ENCODE results near the gene APBB1IP.

APBB1IP gene

GRCh38 chr10:26516540-26517101 lies 78.5 kb downstream of the APBB1IP start:
- no peak overlapping the region for H3K4me3 ChIP-seq (ENCODE audit: low read depth, low read length)
- H3K79me2 ChIP-seq = no peaks in the 10 kb centered on the region
- no peak overlapping the region for H3K27ac ChIP-seq
- H2AFZ ChIP-seq = no peak overlapping the region
- H3K4me2 ChIP-seq (ENCODE audit: low read length) = no peak overlapping the region
- H3K4me1 ChIP-seq = no peaks in the 10 kb centered on the region
- no peaks in the 10 kb centered on the region for H3K36me3 ChIP-seq (ENCODE audit: control insufficient read depth, insufficient read depth, low read length)
- no peak for TF ChIP-seq CTCF (IDR thresholded peaks at IDR 0.05)
- H3K27me3 ChIP-seq (ENCODE audit: control insufficient read depth, insufficient read depth, low read length) = no peaks in the 10 kb centered on the region
- no peak overlapping the region for H3K9ac ChIP-seq
- H3K9me3 ChIP-seq (ENCODE audit: control insufficient read depth, low read length) = no peaks in the 10 kb centered on the region

- Histone ChIP-seq H3K4me1 (no peaks in the 10 kb centered on the region), H3K27me3 (ENCODE audit: control insufficient read depth, insufficient read depth, low read length) (no peaks in the 10 kb centered on the region), H3K36me3 (ENCODE audit: control insufficient read depth, insufficient read depth, low read length) (no peaks in the 10 kb centered on the region), H3K27ac (no peak overlapping the region), H3K9me3 (ENCODE audit: control insufficient read depth, low read length) (no peaks in the 10 kb centered on the region), H3K9ac (no peak overlapping the region), H3K4me2 (ENCODE audit: low read length) (no peak overlapping the region), H2AFZ (no peak overlapping the region), H3K4me3 (ENCODE audit: low read depth, low read length) (no peak overlapping the region), H3K79me2 (no peaks in the 10 kb centered on the region)
- no peak for TF ChIP-seq CTCF (IDR thresholded peaks at IDR 0.05)
Observed at GRCh38 chr10:26517141-26517867, 79.2 kb downstream of the APBB1IP start.

GRCh38 chr10:26519803-26520202 lies 81.7 kb downstream of the APBB1IP start:
- Histone ChIP-seq H3K9ac (no peak overlapping the region), H3K4me1 (no peaks in the 10 kb centered on the region), H3K4me3 (ENCODE audit: low read depth, low read length) (no peak overlapping the region), H3K27ac (no peak overlapping the region), H3K27me3 (ENCODE audit: control insufficient read depth, insufficient read depth, low read length) (no peaks in the 10 kb centered on the region), H3K79me2 (no peaks in the 10 kb centered on the region), H2AFZ (no peak overlapping the region), H3K36me3 (ENCODE audit: control insufficient read depth, insufficient read depth, low read length) (no peaks in the 10 kb centered on the region), H3K9me3 (ENCODE audit: control insufficient read depth, low read length) (no peaks in the 10 kb centered on the region), H3K4me2 (ENCODE audit: low read length) (no peak overlapping the region)
- no peak for TF ChIP-seq CTCF (IDR thresholded peaks at IDR 0.05)

GRCh38 chr10:26520575-26520974 lies 82.4 kb downstream of the APBB1IP start:
- Histone ChIP-seq H3K9ac (no peak overlapping the region), H3K4me2 (ENCODE audit: low read length) (no peak overlapping the region), H3K27ac (no peak overlapping the region), H3K79me2 (no peaks in the 10 kb centered on the region), H2AFZ (no peak overlapping the region), H3K27me3 (ENCODE audit: control insufficient read depth, insufficient read depth, low read length) (no peaks in the 10 kb centered on the region), H3K4me1 (no peaks in the 10 kb centered on the region), H3K9me3 (ENCODE audit: control insufficient read depth, low read length) (no peaks in the 10 kb centered on the region), H3K4me3 (ENCODE audit: low read depth, low read length) (no peak overlapping the region), H3K36me3 (ENCODE audit: control insufficient read depth, insufficient read depth, low read length) (no peaks in the 10 kb centered on the region)
- no peak for TF ChIP-seq CTCF (IDR thresholded peaks at IDR 0.05)
